ENCODE measurements around the gene APCDD1.
"Not testable (repeated sequence)": the region's sequence is repeated elsewhere in the genome, so short reads cannot be mapped to it uniquely, and the experiment has no call there.

Gene APCDD1

GRCh38 chr18:10463096-10463495, 8.7 kb downstream of the APCDD1 start:
- DNase-seq (ENCODE audit: low read depth), result no peak

DNA sequence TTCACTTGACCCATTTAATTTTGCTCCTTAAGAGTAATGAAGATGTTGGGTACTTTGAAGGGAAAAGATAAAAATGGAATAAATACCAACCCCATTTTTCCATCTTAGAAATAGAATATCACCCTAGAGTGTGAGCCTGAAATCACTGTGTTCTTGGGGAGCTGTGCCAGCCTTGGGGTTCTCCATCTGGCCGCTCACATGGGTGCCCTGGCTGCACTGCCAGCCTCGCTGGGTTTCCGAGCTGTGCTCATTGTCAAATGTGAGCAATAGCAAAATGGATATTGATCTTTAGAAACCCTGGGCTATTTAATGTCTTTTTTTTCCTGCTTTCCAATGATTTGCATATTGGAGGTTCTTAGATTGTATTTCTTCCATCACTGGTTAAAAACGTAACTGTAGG, 9.3 kb downstream of the APCDD1 start:
- no peak for DNase-seq (ENCODE audit: low read depth)

- not testable (repeated sequence) for DNase-seq (ENCODE audit: low read depth)
These were observed 9.8 kb downstream of the APCDD1 start for GRCh38 chr18:10464161-10464648.

- DNase-seq (ENCODE audit: low read depth), result no peak
These were observed 10.9 kb downstream of the APCDD1 start for GRCh38 chr18:10465174-10465939.

DNA sequence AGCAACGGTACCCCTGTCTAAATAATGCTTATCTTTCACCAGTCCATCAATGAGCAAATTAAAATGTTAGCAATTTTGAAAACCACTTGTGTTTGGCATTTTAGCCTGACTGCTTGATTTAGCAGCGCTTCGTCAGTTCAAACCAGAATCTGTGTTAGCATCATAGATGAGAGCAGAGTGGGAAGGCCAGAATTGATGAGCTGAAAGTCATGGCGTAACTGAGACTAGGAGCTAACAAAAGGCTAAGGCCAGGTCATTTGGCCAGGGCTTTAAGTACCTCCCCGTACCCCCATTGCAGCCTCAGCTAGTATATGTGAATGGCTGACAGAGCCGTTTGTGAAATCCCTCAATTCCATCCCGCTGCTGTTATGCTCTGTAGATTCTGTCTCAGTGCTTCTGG, 16.0 kb downstream of the APCDD1 start:
- DNase-seq (ENCODE audit: low read depth), result no peak

- no peak for DNase-seq (ENCODE audit: low read depth)
These were observed 17.1 kb downstream of the APCDD1 start for GRCh38 chr18:10471574-10471973.

GRCh38 chr18:10473132-10473531, 18.7 kb downstream of the APCDD1 start:
- no peak for DNase-seq (ENCODE audit: low read depth)

DNA sequence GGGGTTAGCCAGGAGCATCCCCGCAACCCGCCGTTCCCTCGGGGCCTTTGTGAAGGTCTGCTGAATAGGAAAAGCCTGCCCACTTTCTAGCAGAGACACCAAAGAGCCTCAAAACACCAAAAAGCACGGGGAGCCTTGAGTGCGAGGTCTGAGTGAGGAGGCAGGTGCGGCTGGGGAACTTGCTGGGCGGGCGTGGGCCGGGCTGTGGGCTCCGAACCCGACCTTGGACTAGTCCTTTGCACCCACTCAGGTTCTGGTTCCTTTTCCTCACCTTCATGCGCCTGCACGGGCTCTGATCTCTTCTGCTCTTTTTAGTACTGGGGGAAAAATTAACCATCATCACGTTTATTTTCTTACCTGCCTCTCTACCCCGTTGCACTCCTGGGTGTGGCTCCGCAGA, 19.9 kb downstream of the APCDD1 start:
- DNase-seq (ENCODE audit: low read depth), result no peak

- no peak for DNase-seq (ENCODE audit: low read depth)
These were observed 20.8 kb downstream of the APCDD1 start for GRCh38 chr18:10475276-10475653.

DNA sequence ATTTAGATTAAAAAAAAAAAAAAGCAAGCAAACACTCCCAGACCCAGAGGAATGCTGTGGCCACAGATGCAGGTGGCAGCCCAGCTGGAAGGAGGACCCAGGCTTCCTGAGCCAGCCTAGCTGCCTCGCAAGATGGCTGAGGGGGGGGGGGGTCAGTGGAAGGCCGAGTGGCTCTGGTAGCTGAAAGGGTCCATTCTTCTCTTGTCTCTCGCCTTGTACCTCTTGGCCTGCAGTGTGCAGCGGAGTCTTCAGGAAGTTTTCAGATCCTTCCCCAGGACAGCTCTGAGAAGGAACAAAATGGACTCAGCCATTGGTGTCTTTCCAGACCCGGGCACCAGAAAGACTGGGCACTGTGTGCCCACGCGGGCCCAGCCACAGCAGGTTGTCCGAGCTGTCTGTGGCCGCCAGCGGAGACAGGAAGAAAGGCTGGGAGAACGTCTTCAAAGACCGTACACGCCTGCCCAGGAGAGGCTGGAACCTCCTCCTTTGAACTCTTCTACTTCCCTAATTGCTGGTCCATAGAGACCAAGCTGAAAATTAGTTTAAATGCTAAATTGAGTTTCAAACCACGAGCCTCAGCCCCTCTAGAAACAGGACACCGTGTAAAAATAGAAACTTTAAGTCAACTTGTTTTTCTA, 21.3 kb downstream of the APCDD1 start:
- no peak for DNase-seq (ENCODE audit: low read depth)

GRCh38 chr18:10476338-10476791, 21.9 kb downstream of the APCDD1 start:
- no peak for DNase-seq (ENCODE audit: low read depth)

GRCh38 chr18:10477121-10477862, 22.9 kb downstream of the APCDD1 start:
- DNase-seq (ENCODE audit: low read depth), result no peak

- no peak for DNase-seq (ENCODE audit: low read depth)
These were observed 23.4 kb downstream of the APCDD1 start for GRCh38 chr18:10477863-10478260.

- DNase-seq (ENCODE audit: low read depth), result no peak
These were observed 27.4 kb downstream of the APCDD1 start for GRCh38 chr18:10481831-10482230.

DNA sequence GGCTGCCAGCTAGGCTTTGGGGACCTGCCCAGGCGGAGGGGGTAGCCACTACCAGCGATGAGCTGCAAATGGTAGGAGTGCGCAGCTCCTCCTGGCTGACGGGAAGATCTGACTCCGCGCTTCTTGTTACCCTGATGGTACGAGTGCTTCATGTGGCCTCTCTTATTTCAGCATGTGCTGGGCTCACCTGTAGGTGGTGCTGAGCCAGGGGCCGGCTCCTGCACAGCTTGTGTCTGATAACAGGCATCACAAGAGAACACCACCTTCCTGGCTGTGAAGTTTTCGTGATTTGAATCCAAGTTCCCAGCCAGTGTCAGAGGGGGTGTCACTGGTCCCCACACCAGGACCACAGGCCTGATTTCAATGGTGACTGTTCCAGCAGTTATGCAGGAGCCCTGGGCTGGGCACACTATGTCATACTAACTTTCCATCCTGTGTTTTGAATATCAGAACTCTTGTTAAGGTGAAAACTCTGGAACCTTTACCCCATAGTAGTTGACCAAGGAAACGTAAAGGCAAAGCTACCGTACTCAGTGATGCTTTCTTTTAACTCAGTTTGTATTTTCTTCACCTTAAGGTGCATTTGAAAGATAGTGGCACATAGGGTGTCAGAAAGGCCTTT, 28.0 kb downstream of the APCDD1 start:
- DNase-seq (ENCODE audit: low read depth), result no peak

DNA sequence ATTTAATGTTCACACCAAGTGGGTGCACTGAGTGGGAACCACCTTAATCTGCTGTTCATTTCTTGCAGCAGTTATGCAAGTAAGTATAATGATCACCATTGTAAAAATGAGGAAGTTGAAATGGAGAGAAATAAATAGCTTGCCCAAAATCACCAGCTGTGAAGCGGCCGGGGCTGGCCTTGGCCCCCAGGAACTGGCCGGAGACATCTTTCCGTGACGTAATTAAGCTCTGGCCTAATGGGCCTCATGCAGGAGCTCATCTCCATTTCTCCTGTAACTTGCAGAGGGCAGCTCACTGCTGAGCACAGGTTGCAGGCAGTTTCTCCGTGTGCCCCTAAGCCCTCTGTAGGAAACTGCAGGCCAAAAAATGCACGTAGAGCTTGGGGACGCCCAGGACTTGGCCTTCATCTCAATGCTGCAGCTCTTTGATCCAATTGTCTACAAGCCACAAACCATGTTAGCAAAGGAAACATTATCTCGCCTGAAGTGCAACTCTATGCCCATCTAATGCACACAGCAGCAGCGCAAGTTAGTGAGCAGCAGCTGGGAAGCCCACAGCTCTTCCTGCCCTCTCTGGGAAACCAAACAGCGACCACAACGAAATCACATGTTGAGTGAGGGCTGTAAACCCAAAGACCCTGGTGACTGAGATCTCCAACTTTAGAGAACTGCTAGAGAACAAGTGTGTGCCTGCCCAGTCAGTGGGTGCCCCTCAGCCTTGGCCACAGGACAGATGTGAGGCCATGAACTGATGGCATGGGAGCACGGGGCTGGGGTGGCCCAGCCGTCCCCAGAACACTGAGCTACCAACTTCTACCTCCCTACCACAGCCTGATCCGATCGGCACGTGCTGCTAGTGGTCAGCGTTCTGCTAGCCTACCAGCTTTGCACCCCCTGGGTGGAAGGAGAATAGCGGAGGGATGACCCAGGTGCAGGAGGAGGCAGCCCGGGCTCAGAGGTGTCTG, 28.8 kb downstream of the APCDD1 start:
- no peak for DNase-seq (ENCODE audit: low read depth)

- DNase-seq (ENCODE audit: low read depth), result no peak
These were observed 31.0 kb downstream of the APCDD1 start for GRCh38 chr18:10485475-10485874.

GRCh38 chr18:10486362-10486761, 31.9 kb downstream of the APCDD1 start:
- no peak for DNase-seq (ENCODE audit: low read depth)

DNA sequence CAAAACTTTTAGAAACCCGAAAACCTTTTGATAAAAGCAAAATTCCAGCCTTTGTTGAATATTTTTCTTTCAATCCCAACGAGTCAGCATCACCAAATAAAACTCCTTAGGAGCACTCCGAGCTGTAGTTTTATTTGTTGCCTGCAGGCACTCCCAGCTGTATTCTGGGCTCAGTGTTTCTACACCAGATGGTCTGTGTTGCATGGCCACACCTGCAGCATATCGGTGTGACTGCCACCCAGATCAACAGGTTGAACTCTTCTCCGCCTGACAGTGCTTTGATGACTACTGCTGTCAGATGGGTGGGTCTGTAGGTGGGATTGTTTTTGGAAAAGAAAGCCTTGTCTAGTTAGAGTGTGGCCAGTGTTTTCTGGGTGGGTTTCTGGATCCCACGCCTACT, 32.7 kb downstream of the APCDD1 start:
- DNase-seq (ENCODE audit: low read depth), result no peak

- no peak for DNase-seq (ENCODE audit: low read depth)
These were observed 33.6 kb downstream of the APCDD1 start for GRCh38 chr18:10488017-10488416.
